HG02763 (cell line): ENCODE results near the gene GSE1.

Source experiments
- ATAC-seq: cut with Tn5 transposase; IDR thresholded peaks from one replicate; pipeline ENCODE4 v1.9.1; 2021; ENCODE audit warnings: mild to moderate bottlenecking, moderate library complexity; ENCODE audit not compliant: unreplicated experiment

GSE1 gene

GRCh38 chr16:85631802-85632393, 18.8 kb downstream of the GSE1 start:
- ATAC-seq: no peak

DNA sequence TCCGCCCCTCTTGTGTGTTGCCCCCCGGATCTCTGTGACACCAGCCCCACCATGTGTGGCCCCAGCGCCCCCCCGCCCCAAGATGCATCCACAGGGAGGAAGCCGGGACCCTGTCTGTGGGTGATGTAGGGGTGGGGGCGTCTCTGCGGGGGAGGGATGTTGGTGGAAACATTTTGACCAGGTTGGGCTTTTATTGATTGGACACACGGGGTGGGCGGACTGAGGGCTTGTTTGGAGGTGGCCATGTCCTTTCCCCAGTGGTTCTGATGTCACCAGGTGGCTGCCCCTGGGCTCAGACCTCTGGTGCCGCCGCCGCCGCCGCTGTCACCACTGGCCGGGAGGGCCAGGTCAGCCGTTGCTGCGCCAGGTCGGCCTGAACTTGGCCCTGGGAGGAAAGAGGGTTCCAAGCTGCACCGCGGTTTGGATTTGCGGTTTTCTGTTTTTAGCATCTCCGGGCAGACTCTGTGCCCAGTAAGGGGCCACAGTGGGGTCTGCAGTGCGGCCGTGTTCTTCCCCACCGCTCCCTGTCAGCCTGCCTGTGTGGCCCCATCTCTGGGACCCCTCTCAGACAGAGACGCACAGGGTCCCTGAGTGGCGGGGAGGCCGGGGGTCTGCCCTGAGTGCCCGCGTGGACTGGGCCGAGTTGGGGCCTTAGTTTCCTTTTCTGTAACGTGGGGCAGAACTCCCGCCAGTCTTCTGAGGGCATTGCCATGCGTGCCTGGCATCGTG, 19.8 kb downstream of the GSE1 start:
- no peak for ATAC-seq

DNA sequence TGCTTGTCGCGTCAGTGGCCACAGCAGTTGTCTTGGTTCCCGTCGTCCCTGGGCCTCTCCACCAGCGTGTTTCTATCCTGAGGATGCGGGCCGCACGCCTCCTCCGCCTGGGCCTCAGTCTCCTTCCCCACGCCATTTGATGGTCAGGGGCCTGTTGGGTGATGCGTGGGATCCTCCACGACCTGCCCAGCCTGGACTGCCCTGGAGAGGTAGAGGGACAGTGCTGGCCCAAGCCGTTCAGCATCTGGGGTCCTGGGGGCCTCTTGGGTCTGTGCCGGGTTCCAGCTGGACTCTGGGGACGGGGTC, 20.3 kb downstream of the GSE1 start:
- ATAC-seq: no peak

DNA sequence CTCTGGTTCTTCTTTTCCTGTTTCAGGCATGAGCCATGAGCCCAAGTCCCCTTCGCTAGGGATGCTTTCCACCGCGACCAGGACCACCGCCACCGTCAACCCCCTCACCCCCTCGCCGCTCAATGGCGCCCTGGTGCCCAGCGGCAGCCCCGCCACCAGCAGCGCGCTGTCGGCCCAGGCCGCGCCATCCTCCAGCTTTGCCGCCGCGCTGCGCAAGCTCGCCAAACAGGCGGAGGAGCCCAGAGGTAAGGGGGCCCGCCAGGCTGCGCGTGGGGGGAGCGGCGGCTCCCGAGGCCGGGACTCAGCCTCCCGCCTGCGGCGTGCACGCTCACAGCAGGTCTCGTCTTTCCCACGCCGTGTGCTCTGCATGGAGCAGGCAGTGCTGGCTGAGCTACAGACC, 20.8 kb downstream of the GSE1 start:
- ATAC-seq: no peak

DNA sequence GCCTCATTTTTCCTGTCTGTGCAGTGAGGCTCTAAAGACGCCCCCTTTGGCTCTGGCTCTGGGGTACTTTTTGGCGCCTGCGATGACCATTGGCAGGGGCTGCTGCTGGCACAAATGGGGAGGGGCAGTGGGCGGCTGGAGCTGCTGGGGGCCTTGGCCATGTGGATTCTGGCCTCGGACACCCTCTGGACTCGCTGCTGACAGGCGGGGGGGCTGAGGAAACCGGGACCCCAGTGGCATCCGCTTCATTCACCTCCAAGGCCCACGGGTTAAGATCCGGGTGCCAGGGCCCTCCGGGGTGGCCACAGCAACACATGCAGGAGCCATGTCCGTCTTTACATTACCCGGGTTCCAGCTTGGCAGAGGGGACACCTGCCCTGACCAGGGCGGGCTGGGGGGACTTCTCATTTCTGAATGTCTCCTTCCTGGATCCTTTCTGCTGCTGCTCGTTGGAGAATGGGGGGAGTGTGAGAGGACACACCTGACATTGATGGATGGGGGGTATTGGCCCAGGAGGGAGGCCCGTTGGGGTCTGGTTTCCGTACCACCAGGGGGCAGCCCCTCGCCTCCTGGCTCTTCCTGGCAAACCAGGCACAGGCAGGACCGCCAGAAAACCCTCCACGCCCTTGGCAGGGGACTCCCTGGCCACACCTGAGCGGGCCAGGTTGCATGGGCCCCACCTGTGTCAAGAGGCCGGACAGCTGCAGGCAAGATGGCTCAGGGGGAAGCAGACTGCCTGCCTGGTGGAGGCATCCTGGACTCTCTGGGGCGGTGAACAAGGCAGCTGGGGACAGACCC, 21.8 kb downstream of the GSE1 start:
- ATAC-seq: no peak

DNA sequence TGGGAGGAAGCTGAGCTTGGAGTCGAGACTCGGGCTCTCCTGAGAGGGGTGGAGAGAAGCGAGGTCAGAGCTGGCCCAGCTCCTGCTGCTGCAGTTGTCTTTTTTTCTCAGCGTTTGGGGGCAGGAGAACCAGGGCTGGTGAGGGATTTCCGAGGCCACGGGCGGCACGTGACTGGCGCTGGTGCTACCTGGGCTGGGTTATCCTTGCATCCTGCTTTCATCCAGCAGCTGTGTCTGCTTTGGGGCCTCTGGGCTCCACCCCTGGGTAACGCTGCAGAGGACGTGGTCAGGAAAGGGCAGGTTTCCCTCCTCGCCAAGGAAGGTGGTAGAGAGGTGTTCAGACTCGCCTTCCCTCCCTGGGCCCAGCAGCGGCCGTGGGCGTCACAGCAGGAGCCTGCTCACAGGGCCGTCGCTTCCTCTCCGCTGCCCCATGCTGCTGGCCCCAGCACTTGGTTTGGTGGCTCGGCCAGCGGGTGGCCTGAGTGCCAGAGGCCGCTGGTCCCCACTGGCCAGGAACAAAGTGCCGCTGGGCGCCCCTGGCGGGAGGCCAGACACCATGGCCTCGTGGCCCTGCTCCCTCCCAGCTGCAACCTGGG, 22.5 kb downstream of the GSE1 start:
- no peak for ATAC-seq

GRCh38 chr16:85636234-85636812, 23.2 kb downstream of the GSE1 start:
- no peak for ATAC-seq

- ATAC-seq: no peak
These were observed 24.1 kb downstream of the GSE1 start for GRCh38 chr16:85637061-85637807.

- no peak for ATAC-seq
These were observed 24.9 kb downstream of the GSE1 start for GRCh38 chr16:85637808-85638647.

GRCh38 chr16:85638695-85639409, 25.7 kb downstream of the GSE1 start:
- no peak for ATAC-seq

DNA sequence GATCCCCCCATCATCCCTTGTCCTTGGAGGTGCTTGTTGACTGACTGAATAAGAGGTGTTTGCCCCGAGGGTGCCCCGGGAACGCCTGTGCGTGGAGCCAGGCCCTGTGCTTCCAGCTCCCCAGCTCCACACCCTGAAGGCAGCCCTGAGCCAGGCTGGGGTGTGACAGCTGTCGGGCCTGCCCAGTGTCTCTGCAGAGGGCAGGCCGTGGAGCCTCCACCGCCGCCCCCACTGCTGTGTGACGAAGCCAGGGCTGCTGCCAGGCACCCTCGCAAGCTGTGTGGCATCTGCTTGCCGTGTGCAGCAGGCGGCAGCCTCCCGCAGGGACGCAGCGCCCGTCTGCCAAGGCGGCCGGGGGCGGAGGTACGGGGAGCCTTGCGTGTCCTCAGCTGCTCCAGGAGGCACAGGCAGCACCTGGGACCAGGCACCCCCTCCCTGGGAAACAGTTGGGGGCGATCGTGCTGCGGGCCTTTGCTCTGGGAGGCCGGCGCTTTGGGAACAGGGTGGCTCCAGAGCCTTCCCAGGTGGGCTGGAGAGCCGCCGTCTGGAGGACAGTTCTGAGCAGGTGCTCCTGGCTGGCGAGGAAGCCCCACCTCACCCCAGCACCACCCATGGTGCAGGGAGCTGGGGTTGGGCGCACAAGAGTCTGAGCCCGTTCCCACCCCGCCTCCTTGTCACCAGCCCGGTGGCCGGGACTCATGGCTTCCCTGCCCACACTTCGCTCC, 26.6 kb downstream of the GSE1 start:
- no peak for ATAC-seq

DNA sequence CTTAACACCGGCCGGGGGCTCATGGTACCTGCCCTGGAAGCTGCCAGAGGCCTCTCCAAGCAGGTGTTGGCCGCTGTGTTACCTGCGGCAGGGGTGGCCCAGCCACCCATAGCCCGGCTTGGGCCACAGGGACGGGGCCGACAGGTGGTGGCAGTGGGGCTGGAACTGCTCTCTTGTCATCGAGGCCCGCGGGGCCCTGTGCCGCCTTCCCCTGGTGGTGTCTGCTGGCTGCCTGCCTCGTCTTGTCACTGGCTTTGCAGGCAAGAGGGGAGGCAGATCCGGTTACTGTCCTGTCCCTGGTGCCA, 27.1 kb downstream of the GSE1 start:
- ATAC-seq: no peak

GRCh38 chr16:85640585-85640984, 27.5 kb downstream of the GSE1 start:
- ATAC-seq: no peak

- no peak for ATAC-seq
These were observed 28.2 kb downstream of the GSE1 start for GRCh38 chr16:85641305-85641704.

- no peak for ATAC-seq
These were observed 28.7 kb downstream of the GSE1 start for GRCh38 chr16:85641776-85642176.

DNA sequence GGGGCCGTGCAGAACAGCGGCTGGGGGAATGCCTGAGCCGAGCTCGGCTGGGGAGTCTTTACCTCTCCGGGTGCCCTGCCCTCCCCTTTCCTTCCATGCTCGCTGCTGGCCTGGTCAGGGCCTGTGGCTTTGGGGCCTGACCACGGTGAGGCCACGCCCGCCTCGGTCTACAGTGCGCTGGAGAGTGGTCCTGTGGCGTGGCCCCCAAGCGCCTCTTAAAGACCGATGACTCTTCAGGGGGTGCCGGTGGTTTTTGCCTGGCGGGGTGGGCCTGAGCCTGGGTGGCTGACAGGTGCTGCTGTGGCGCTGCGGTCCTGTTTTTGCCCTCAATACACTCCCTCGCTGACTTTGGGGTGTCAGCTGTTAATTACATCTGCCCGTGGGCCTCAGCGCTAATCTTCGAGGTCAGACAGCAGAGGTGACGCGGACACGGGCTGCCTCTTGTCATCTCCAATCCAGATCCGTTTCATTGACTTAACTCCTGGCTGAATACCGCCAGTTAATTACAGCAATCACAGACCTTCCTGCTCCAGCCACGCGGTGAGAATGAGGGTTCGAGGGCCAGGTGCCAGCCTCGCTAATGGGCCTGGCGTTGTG, 29.7 kb downstream of the GSE1 start:
- no peak for ATAC-seq

DNA sequence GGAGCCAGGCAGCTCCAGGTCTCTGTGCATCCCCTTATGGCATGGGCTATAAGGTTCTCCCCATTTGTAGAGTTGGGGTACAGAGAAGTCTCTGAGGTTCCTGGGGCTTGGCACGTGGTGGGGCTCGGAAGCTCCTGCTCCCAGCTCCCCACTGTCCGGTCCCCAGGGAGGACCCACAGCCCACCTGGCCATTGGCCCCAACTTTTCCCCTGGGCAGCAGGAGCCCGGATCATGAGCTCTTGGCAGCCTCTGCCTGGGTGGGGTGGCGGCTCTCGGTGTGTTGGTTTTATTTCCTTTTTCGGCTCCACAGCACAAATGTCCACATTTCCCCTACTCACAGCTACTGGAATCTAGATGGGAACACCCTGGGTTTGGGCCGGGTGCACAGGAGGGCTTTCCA, 30.5 kb downstream of the GSE1 start:
- no peak for ATAC-seq

- ATAC-seq: no peak
These were observed 31.1 kb downstream of the GSE1 start for GRCh38 chr16:85644093-85644712.
